Sigmoid colon (tissue), 4 donors: ENCODE measurements around the gene ERG28.

ENCODE experiments used
- EP300 ChIP-seq, 4 donors: sonication (generic); formaldehyde crosslinking; IDR thresholded peaks; one replicate each; pipeline ENCODE4 v1.6.1; 2017; ENCODE audit warnings: antibody characterized with exemption in 4 of 4
- TF ChIP-seq, protein P1 (sequence below), 4 experiments: fragments of 450-650 bp in 3 of 4; fragments of 200-600 bp in 1 of 4; IDR thresholded peaks; one replicate each; pipeline ENCODE4 v1.5.1; 2016 to 2019; ENCODE audit warnings: antibody characterized with exemption in 4 of 4, mild to moderate bottlenecking in 3 of 4, moderate library complexity in 2 of 4

DNA sequence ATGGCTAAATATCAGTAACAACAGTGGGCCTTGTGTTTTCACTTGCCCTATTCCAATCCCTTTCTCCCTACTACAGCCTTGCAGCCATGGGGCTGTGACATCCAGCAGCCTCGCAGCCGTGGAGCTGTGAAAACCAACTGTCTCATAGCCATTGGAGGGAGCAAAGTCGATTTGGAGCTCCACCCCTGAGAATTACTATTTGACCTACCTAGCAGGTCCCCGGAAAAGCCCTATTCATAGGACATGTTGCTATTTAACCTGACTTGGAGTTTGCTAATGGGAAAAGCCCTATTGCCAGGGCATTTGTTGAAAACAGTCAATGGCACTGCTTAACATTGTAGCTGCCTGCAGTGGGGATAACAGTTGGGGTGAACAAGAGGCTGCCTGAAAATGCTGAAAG, 33.3 kb downstream of the ERG28 start:
- TF ChIP-seq, protein P1, sequence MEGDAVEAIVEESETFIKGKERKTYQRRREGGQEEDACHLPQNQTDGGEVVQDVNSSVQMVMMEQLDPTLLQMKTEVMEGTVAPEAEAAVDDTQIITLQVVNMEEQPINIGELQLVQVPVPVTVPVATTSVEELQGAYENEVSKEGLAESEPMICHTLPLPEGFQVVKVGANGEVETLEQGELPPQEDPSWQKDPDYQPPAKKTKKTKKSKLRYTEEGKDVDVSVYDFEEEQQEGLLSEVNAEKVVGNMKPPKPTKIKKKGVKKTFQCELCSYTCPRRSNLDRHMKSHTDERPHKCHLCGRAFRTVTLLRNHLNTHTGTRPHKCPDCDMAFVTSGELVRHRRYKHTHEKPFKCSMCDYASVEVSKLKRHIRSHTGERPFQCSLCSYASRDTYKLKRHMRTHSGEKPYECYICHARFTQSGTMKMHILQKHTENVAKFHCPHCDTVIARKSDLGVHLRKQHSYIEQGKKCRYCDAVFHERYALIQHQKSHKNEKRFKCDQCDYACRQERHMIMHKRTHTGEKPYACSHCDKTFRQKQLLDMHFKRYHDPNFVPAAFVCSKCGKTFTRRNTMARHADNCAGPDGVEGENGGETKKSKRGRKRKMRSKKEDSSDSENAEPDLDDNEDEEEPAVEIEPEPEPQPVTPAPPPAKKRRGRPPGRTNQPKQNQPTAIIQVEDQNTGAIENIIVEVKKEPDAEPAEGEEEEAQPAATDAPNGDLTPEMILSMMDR (IDR thresholded peaks at IDR 0.05) = no peak
- TF ChIP-seq EP300 (IDR thresholded peaks at IDR 0.05) = no peak
